GM12891 (cell line): Measurements from ENCODE around the gene ZNF341.

Experiments
- DNase-seq: peaks from one replicate; pipeline ENCODE4 v3.0.0; 2011; ENCODE audit warnings: low spot score; ENCODE audit not compliant: insufficient read length
- FAIRE-seq: peaks from 2 replicates; lab custom pipeline; 2011; peaks lifted over from hg19 to GRCh38; lab: Jason Lieb, UNC
- PAX5 ChIP-seq: IDR thresholded peaks from 2 replicates; pipeline ENCODE4 v1.6.1; 2011; ENCODE audit warnings: low read length, moderate library complexity, mild to moderate bottlenecking; ENCODE audit not compliant: insufficient read depth, severe bottlenecking
- POLR2A ChIP-seq: IDR thresholded peaks from 2 replicates; pipeline ENCODE4 v1.6.1; 2011; ENCODE audit warnings: low read depth, low read length, control low read depth
- POLR2AphosphoS5 ChIP-seq: IDR thresholded peaks from 2 replicates; pipeline ENCODE4 v1.6.1; 2011; ENCODE audit warnings: low read depth, low read length, control low read depth
- POU2F2 ChIP-seq: IDR thresholded peaks from 2 replicates; pipeline ENCODE4 v1.6.1; 2011; ENCODE audit warnings: low read depth, mild to moderate bottlenecking, control low read depth, low read length, moderate library complexity
- SPI1 ChIP-seq: IDR thresholded peaks from 2 replicates; pipeline ENCODE4 v1.6.1; 2011; ENCODE audit warnings: low read depth, low read length, control low read depth
- TAF1 ChIP-seq: IDR thresholded peaks from 2 replicates; pipeline ENCODE4 v1.6.1; 2011; ENCODE audit warnings: low read depth, low read length, control low read depth

Gene ZNF341

GRCh38 chr20:33703498-33704137 is 28.2 kb upstream of the ZNF341 start:
- TF ChIP-seq SPI1 = no peak
- no peak for TF ChIP-seq POU2F2
- no peak for TF ChIP-seq PAX5
- FAIRE-seq (no peak), DNase-seq (no peak)

DNA sequence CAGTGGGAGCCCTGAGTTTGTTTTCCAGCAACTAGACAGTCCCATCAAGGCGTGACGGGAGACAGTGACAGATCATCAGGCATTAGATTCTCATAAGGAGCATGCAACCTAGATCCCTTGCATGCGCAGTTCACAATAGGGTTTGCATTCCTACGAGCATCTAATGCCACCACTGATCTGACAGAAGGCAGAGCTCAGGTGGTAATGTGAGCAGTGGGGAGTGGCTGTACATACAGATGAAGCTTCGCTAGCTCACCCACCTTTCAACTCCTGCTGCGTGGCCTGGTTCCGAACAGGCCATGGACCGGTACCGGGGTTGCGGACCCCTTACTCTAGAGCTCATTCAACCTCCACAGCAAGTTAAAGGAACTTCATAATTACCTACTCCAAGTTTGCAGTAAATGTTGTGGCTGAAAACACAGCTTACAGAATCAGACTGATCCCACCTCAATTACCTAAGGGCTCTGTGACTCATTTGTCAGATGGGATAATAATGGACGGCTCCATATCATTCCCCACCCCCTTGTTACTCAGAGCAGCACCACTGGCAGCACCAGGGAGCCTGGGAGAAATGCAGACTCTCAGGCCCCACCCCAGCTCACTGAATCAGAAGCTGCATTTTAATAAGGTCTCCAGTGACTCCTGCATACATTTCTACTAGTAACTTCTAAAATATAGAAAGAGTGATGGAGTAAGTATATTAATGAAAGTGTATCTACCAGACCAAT is 27.4 kb upstream of the ZNF341 start:
- FAIRE-seq (no peak), DNase-seq (no peak)
- TF ChIP-seq PAX5 = no peak
- TF ChIP-seq POLR2A = no peak
- no peak for TF ChIP-seq SPI1
- no peak for TF ChIP-seq POLR2AphosphoS5
- no peak for TF ChIP-seq POU2F2
- TF ChIP-seq TAF1 = no peak

GRCh38 chr20:33707668-33708067 is 24.1 kb upstream of the ZNF341 start:
- FAIRE-seq (no peak), DNase-seq (no peak)
- no peak for TF ChIP-seq POU2F2
- no peak for TF ChIP-seq POLR2AphosphoS5
- no peak for TF ChIP-seq SPI1
- no peak for TF ChIP-seq PAX5
- TF ChIP-seq TAF1 = no peak
- no peak for TF ChIP-seq POLR2A

DNA sequence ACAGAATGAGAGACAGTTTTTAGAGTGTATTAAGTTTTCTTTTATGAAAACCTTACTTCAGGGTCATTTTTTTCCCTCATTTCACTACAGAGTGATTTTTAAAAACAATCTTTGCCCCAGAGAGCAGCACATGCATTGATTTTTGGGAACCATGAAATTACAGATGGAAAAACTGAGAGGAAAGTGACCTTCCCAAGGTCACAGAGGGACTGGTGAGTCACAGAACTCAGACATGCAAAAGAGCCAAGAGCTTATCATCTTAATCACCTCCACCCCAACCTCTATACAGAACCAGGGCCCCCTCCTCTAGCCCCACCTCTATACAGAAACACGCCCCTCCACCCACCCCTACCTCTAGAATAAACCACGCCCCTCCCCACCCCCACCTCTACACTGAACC is 22.4 kb upstream of the ZNF341 start:
- TF ChIP-seq POLR2AphosphoS5 (no peak), SPI1 (no peak), POLR2A (no peak), POU2F2 (no peak), TAF1 (no peak), PAX5 (no peak)
- FAIRE-seq = no peak
- no peak for DNase-seq

- no peak for TF ChIP-seq POU2F2
- no peak for TF ChIP-seq POLR2AphosphoS5
- TF ChIP-seq SPI1 = no peak
- TF ChIP-seq POLR2A = no peak
- TF ChIP-seq PAX5 = no peak
- TF ChIP-seq TAF1 = no peak
- FAIRE-seq = no peak
Measured at GRCh38 chr20:33709905-33710541, 21.8 kb upstream of the ZNF341 start.

GRCh38 chr20:33710681-33711445 is 20.9 kb upstream of the ZNF341 start:
- TF ChIP-seq POU2F2 (no peak), POLR2A (no peak), SPI1 (no peak), PAX5 (no peak), TAF1 (no peak), POLR2AphosphoS5 (no peak)
- DNase-seq (no peak), FAIRE-seq (no peak)

More at GRCh38 chr20:33709905-33710541, 21.8 kb upstream of the ZNF341 start:
- no peak for DNase-seq

DNA sequence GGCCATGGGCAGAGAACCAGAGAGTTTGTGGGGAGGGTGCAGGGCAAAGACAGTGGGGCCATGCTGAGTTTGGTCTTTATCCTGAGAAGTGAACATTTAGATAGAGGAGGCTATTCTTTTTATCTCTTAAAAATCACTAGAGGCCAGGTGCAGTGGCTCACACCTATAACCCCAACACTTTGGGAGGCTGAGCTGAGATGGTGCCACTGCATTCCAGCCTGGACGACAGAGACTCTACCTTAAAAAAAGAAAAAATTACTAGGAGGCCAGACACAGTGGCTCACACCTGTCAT is 20.4 kb upstream of the ZNF341 start:
- DNase-seq = no peak
- FAIRE-seq = no peak
- no peak for TF ChIP-seq TAF1

DNA sequence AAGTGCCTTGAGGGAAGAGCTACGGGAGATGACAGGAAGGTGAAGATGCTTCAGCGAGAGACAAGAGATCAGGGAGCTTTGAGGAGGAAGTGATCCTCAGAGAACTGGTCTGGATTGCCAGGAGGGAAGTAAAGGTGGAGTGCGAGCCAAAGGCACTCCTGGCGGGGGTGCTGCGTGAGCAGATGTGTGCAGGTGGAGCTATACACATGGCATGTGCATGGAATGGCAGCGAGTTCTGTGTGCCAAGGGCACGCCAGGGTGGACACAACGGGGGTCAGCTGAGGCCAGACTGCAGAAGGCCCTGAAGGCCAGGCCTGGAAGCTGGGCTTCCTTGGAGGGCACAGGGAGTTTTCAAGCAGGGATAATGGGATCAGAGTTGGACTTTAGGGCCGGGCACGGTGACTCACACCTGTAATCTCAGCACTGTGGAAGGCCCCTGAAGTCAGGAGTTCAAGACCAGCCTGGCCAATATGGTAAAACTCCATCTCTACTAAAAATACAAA is 17.9 kb upstream of the ZNF341 start:
- TF ChIP-seq POLR2A = no peak
- no peak for TF ChIP-seq POU2F2
- TF ChIP-seq PAX5 = no peak
- TF ChIP-seq TAF1 = no peak
- no peak for TF ChIP-seq SPI1
- TF ChIP-seq POLR2AphosphoS5 = no peak
- FAIRE-seq (no peak), DNase-seq (no peak)

DNA sequence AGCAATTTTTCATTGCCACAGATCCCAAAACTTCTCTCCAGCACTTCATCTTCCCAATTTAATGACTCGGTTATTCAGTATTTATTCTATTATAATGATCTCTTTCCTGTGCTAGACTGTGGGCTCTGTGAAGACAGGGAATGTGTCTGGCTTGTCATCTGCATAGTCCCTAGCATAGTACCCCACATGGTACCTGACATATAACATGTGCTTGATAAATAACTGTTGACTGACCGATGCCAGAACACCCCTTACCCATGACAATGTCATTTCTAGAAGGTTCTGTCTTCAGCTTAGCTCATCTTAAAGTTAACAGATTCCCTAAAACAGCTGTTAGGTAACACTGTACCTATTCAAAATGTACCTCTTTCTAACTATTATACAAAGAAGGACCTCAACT is 15.3 kb upstream of the ZNF341 start:
- DNase-seq (no peak), FAIRE-seq (no peak)
- TF ChIP-seq POLR2AphosphoS5 (no peak), PAX5 (no peak), SPI1 (no peak)
